ENCODE data around the gene CAPZB. TPM values are rescaled to one million over a fixed set of nuclear protein-coding genes. Genes with fewer than 3 reads are reported as not detected.

CAPZB gene
- total RNA-seq, 3 donors from 2014 or later, result 112 to 114 (median 113) TPM

DNA sequence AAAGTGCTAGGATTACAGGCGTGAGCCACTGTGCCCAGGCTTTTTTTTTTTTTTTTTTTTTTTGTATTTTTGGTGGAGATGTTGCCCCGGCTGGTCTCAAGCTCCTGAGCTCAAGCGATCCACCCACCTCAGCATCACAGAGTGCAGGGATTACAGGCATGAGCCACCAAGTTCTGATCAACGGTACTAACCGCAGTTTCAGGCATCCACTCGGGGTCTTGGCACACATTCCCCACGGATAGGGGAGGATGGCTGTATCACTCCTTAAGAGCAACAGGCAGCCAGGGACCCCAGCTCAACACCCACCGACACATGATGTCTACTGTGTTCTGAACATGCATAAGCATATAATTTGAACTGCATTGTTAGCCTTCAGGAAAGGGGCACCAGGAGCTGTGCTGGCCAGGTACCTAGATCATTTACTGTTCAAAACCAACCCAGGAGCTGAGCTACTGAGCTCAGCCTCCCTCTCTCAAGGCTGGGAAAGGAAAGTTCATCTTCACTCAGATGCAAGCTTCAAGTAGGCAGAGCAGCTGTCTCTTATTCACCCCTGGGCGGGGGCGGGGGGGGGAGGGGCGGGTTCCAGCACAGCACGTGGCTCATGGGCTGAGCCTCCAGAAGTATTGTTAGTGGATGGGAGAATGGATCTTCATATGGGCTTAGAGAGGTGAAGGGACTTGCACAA, 24.7 kb downstream of the CAPZB start:
- Histone ChIP-seq H3K4me3 (no peak overlapping the region), H3K4me1 (peaks cover 0 to 11% of the 10 kb centered on the region in 2 donors), H3K9me3 (no peaks in the 10 kb centered on the region), H3K27ac (peak overlapping the region in 1 of 2 donors; percentile 44), H3K27me3 (no peaks in the 10 kb centered on the region), H3K36me3 (no peaks in the 10 kb centered on the region)
- no peak for DNase-seq (ENCODE audit: low spot score in 2 of 2)
- intact Hi-C loops (cut with DNase I; ENCODE audit: low total_unique reads), result no loop called here
- TF ChIP-seq POLR2A (IDR thresholded peaks at IDR 0.05) (no peak), CTCF (IDR thresholded peaks at IDR 0.05) (no peak), POLR2AphosphoS5 (IDR thresholded peaks at IDR 0.05) (no peak)

- Histone ChIP-seq H3K27ac (peak overlapping the region; percentile 42 to 62), H3K4me1 (peaks cover 5 to 24% of the 10 kb centered on the region in 2 donors)
- DNase-seq (ENCODE audit: low spot score in 2 of 2), result no peak
These were observed 26.4 kb downstream of the CAPZB start for GRCh38 chr1:19458815-19459417.

DNA sequence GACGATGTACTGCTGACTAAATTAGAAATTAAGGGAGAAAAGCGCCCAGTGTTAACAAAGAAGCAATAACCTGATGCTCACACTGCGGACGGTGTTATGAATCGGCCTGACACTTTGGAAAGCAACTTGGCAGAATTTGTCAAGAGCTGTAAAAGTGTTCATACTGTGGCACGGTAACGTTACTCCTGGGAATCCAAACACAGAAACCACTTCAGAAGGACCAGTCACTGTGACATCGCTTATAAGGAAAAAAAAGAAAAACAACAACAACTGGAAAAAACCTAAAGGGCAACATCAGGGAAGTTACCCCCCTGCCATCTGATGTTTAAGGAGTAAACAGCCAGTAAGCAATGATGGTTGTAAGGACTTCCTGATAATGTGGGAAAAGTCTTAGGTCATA, 27.7 kb downstream of the CAPZB start:
- intact Hi-C loops (cut with DNase I; ENCODE audit: low total_unique reads), result no loop called here
- H3K4me3 ChIP-seq, result no peak overlapping the region
- H3K27me3 ChIP-seq, result no peaks in the 10 kb centered on the region
- no peak for DNase-seq (ENCODE audit: low spot score in 2 of 2)
- peaks cover 5 to 22% of the 10 kb centered on the region in 2 donors for H3K4me1 ChIP-seq
- no peaks in the 10 kb centered on the region for H3K36me3 ChIP-seq
- no peaks in the 10 kb centered on the region for H3K9me3 ChIP-seq
- H3K27ac ChIP-seq, result no peak overlapping the region
- no peak for TF ChIP-seq POLR2A (IDR thresholded peaks at IDR 0.05)
- TF ChIP-seq CTCF (IDR thresholded peaks at IDR 0.05), result no peak
- TF ChIP-seq POLR2AphosphoS5 (IDR thresholded peaks at IDR 0.05), result no peak

More at GRCh38 chr1:19458815-19459417, 26.4 kb downstream of the CAPZB start:
- Histone ChIP-seq H3K27me3 (no peaks in the 10 kb centered on the region), H3K4me3 (no peak overlapping the region), H3K9me3 (no peaks in the 10 kb centered on the region), H3K36me3 (no peaks in the 10 kb centered on the region)
- intact Hi-C loops (cut with DNase I; ENCODE audit: low total_unique reads), result loop anchor here (1.0 kb wide), 1 partner anchor 9 kb away; no protein-coding TSS in a partner anchor
- no peak for TF ChIP-seq POLR2AphosphoS5 (IDR thresholded peaks at IDR 0.05)
- no peak for TF ChIP-seq CTCF (IDR thresholded peaks at IDR 0.05)
- TF ChIP-seq POLR2A (IDR thresholded peaks at IDR 0.05), result no peak

DNA sequence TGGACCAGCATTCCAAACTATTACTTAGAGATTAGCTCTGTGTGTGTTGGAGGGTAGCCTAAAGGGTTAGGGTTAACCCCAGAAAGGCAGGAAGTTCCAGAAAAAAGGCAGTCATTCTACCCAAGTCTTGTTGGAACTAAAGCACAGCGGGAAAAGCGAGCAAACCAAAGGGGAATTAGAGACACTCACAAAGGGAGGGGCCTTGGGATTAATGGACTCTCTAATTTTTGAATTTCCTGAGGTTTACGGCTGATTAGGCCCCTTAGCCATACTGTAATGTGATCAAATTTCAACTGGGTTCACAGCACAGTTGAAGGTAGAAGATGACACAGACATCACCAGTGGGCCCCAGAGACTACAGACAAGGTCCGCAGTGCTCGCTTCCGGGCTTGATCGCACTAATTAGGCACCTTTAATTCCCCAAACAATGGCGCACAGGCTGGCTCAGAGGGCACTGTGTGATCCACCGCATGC, 28.3 kb downstream of the CAPZB start:
- no peak for TF ChIP-seq CTCF (IDR thresholded peaks at IDR 0.05)
- no peak for TF ChIP-seq POLR2A (IDR thresholded peaks at IDR 0.05)
- TF ChIP-seq POLR2AphosphoS5 (IDR thresholded peaks at IDR 0.05), result no peak
- no peak for DNase-seq (ENCODE audit: low spot score in 2 of 2)
- Histone ChIP-seq H3K4me3 (no peak overlapping the region), H3K27ac (peak overlapping the region in 1 of 2 donors; percentile 9), H3K27me3 (no peaks in the 10 kb centered on the region), H3K36me3 (no peaks in the 10 kb centered on the region), H3K9me3 (no peaks in the 10 kb centered on the region), H3K4me1 (peaks cover 5 to 26% of the 10 kb centered on the region in 2 donors)
- intact Hi-C loops (cut with DNase I; ENCODE audit: low total_unique reads), result no loop called here

GRCh38 chr1:19455353-19455752, 30.0 kb downstream of the CAPZB start:
- no peak for DNase-seq (ENCODE audit: low spot score in 2 of 2)
- H3K27ac ChIP-seq, result peak overlapping the region; percentile 33 to 69
- H3K9me3 ChIP-seq, result no peaks in the 10 kb centered on the region
- no peaks in the 10 kb centered on the region for H3K27me3 ChIP-seq
- intact Hi-C loops (cut with DNase I; ENCODE audit: low total_unique reads), result no loop called here
- no peaks in the 10 kb centered on the region for H3K36me3 ChIP-seq
- no peak overlapping the region for H3K4me3 ChIP-seq
- TF ChIP-seq CTCF (IDR thresholded peaks at IDR 0.05) (no peak), POLR2A (IDR thresholded peaks at IDR 0.05) (no peak), POLR2AphosphoS5 (IDR thresholded peaks at IDR 0.05) (no peak)
- peaks cover 15 to 39% of the 10 kb centered on the region in 2 donors for H3K4me1 ChIP-seq

All from breast epithelium (tissue), 4 donors.